Caco-2 (cell line): Measurements from ENCODE around the gene CXXC1. TPM values are rescaled to one million over a fixed set of nuclear protein-coding genes. Genes with fewer than 3 reads are reported as not detected.

Experiments used
- BruUV-seq: library from RNA; stranded (reverse); fragments of 400-500 nt; replicated peaks from 2 replicates; lab custom pipeline; 2021; lab: Mats Ljungman, UMichigan
- CTCF ChIA-PET: fragments of 300-600 bp; sonication (Branson Sonifier 250); formaldehyde crosslinking; loops from one replicate; lab custom pipeline; 2022; ENCODE audit warnings: antibody characterized with exemption; lab: Charles Lee
- POLR2A ChIA-PET: fragments of 300-600 bp; sonication (Branson Sonifier 250); formaldehyde crosslinking; loops from one replicate; lab custom pipeline; 2022; ENCODE audit warnings: antibody characterized with exemption; lab: Charles Lee
- DNase-seq, 2 experiments: peaks; one replicate each; pipeline versions ENCODE4 v3.0.0 to v3.0.0-alpha.2; 2020 to 2022
- H3K27me3 ChIP-seq: replicated peaks from 2 replicates; pipeline ENCODE4 v1.6.0; 2011; ENCODE audit warnings: low read length; ENCODE audit not compliant: control insufficient read depth, insufficient read depth
- H3K36me3 ChIP-seq: 2 replicates; pipeline ENCODE4 v1.5.1; 2011; ENCODE audit warnings: low read length; ENCODE audit not compliant: control insufficient read depth, insufficient read depth
- H3K4me1 ChIP-seq: fragments of 250-450 bp; sonication (Bioruptor Pico); 2 replicates; pipeline ENCODE4 v1.5.1; 2020; ENCODE audit warnings: mild to moderate bottlenecking
- H3K4me3 ChIP-seq: 2 replicates; pipeline ENCODE4 v1.5.1; 2011; ENCODE audit warnings: low read depth, mild to moderate bottlenecking, control low read depth, low read length
- H3K9me3 ChIP-seq: fragments of 250-450 bp; sonication (Bioruptor Pico); 2 replicates; pipeline ENCODE4 v1.5.1; 2020; ENCODE audit warnings: mild to moderate bottlenecking, moderate library complexity
- H3K27ac Mint-ChIP-seq: one replicate; pipeline ENCODE4 v1.8.0; 2022; ENCODE audit warnings: mixed read lengths; ENCODE audit not compliant: unreplicated experiment
- H3K27me3 Mint-ChIP-seq: one replicate; pipeline ENCODE4 v1.8.0; 2022; ENCODE audit warnings: mixed read lengths; ENCODE audit not compliant: insufficient read depth, unreplicated experiment
- H3K36me3 Mint-ChIP-seq: one replicate; pipeline ENCODE4 v1.8.0; 2022; ENCODE audit warnings: mild to moderate bottlenecking, mixed read lengths; ENCODE audit not compliant: insufficient read depth, unreplicated experiment
- H3K4me1 Mint-ChIP-seq: one replicate; pipeline ENCODE4 v1.8.0; 2022; ENCODE audit warnings: low read depth, mixed read lengths; ENCODE audit not compliant: unreplicated experiment
- H3K4me3 Mint-ChIP-seq: one replicate; pipeline ENCODE4 v1.8.0; 2022; ENCODE audit warnings: mild to moderate bottlenecking, moderate library complexity, mixed read lengths; ENCODE audit not compliant: unreplicated experiment
- H3K9me3 Mint-ChIP-seq: one replicate; pipeline ENCODE4 v1.8.0; 2022; ENCODE audit warnings: mixed read lengths; ENCODE audit not compliant: unreplicated experiment
- CTCF ChIP-seq, 2 experiments: fragments of 200-600 bp in 1 of 2; IDR thresholded peaks; 1 replicate in 1 of 2; 2 replicates in 1 of 2; pipeline versions ENCODE4 v1.5.1 to v1.8.0; 2011 to 2022; ENCODE audit warnings: antibody characterized with exemption in 1 of 2, control low read depth in 1 of 2, inconsistent platforms in 1 of 2, low read depth in 1 of 2, low read length in 1 of 2, mild to moderate bottlenecking in 1 of 2, moderate library complexity in 1 of 2; ENCODE audit not compliant: insufficient read depth in 1 of 2, severe bottlenecking in 1 of 2, unreplicated experiment in 1 of 2
- intact Hi-C: fragments of 100-400 bp; cut with micrococcal nuclease; formaldehyde crosslinking; loops from one replicate; pipeline ENCODE4 v1.10.0; 2022; ENCODE audit not compliant: unreplicated experiment
- total RNA-seq: library from RNA; stranded (reverse); gene quantifications from 2 replicates; pipeline ENCODE4 v1.2.3, GENCODE V29; 2022

The CXXC1 gene
- total RNA-seq, 1 experiment from 2014 or later, result 37.7 TPM

GRCh38 chr18:50280707-50281294, 6.7 kb downstream of the CXXC1 start:
- Histone ChIP-seq H3K27me3 (no peaks in the 10 kb centered on the region), H3K36me3 (no peaks in the 10 kb centered on the region; the same call in none of the 2 replicates), H3K9me3 (no peaks in the 10 kb centered on the region), H3K4me3 (peak overlapping the region; percentile 56), H3K4me1 (no peaks in the 10 kb centered on the region)
- no TSS peak for BruUV-seq
- peaks cover 12% of the 10 kb centered on the region for H3K4me1 Mint-ChIP-seq
- H3K9me3 Mint-ChIP-seq, result no peaks in the 10 kb centered on the region
- H3K27me3 Mint-ChIP-seq, result no peaks in the 10 kb centered on the region
- DNase-seq, result no peak
- peak overlapping the region; percentile 94 for H3K27ac Mint-ChIP-seq
- CTCF ChIA-PET, result interaction anchor here (1.9 kb wide), 1 partner anchor 77 kb away, joined by 11 read pairs; no protein-coding TSS in a partner anchor
- peaks cover 15% of the 10 kb centered on the region for H3K36me3 Mint-ChIP-seq
- no peak for TF ChIP-seq CTCF (IDR thresholded peaks at IDR 0.05; ENCODE audit: insufficient read depth in 1 of 2, low read depth in 1 of 2, low read length in 1 of 2, severe bottlenecking in 1 of 2, unreplicated experiment in 1 of 2)
- POLR2A ChIA-PET, result no interaction called here
- intact Hi-C loops, result no loop called here
- peak overlapping the region; percentile 86 for H3K4me3 Mint-ChIP-seq

- Mint-ChIP-seq H3K9me3 (no peaks in the 10 kb centered on the region), H3K27ac (peak overlapping the region; percentile 94), H3K36me3 (peaks cover 26% of the 10 kb centered on the region), H3K4me3 (peak overlapping the region; percentile 86), H3K4me1 (peaks cover 12% of the 10 kb centered on the region), H3K27me3 (no peaks in the 10 kb centered on the region)
- H3K4me3 ChIP-seq, result 0 out of 2 replicates have a peak overlapping the region, but pooled peaks have one; percentile 7
- H3K4me1 ChIP-seq, result no peaks in the 10 kb centered on the region
- H3K9me3 ChIP-seq, result no peaks in the 10 kb centered on the region
- DNase-seq, result no peak
- no TSS peak for BruUV-seq
- ChIA-PET POLR2A (no interaction called here), CTCF (no interaction called here)
- no peaks in the 10 kb centered on the region; the same call in none of the 2 replicates for H3K36me3 ChIP-seq
- intact Hi-C loops, result no loop called here
- TF ChIP-seq CTCF (IDR thresholded peaks at IDR 0.05; ENCODE audit: insufficient read depth in 1 of 2, low read depth in 1 of 2, low read length in 1 of 2, severe bottlenecking in 1 of 2, unreplicated experiment in 1 of 2), result no peak
- no peaks in the 10 kb centered on the region for H3K27me3 ChIP-seq
Measured at GRCh38 chr18:50279752-50280151, 7.7 kb downstream of the CXXC1 start.

- Histone ChIP-seq H3K36me3 (no peaks in the 10 kb centered on the region; the same call in 1 of the 2 replicates), H3K4me1 (no peaks in the 10 kb centered on the region), H3K9me3 (no peaks in the 10 kb centered on the region), H3K27me3 (no peaks in the 10 kb centered on the region), H3K4me3 (no peak overlapping the region)
- no peak overlapping the region for H3K27ac Mint-ChIP-seq
- no TSS peak for BruUV-seq
- intact Hi-C loops, result no loop called here
- H3K4me1 Mint-ChIP-seq, result peaks cover 12% of the 10 kb centered on the region
- H3K36me3 Mint-ChIP-seq, result peaks cover 30% of the 10 kb centered on the region
- ChIA-PET POLR2A (no interaction called here), CTCF (no interaction called here)
- H3K9me3 Mint-ChIP-seq, result no peaks in the 10 kb centered on the region
- H3K27me3 Mint-ChIP-seq, result no peaks in the 10 kb centered on the region
- no peak for DNase-seq
- no peak overlapping the region for H3K4me3 Mint-ChIP-seq
- no peak for TF ChIP-seq CTCF (IDR thresholded peaks at IDR 0.05; ENCODE audit: insufficient read depth in 1 of 2, low read depth in 1 of 2, low read length in 1 of 2, severe bottlenecking in 1 of 2, unreplicated experiment in 1 of 2)
Measured at GRCh38 chr18:50277942-50278341, 9.6 kb downstream of the CXXC1 start.
